ENCODE measurements around the gene PXYLP1.

GRCh38 chr3:141336672-141337522, 105.3 kb downstream of the PXYLP1 start:
- no peak for TF ChIP-seq POLR2A (IDR thresholded peaks at IDR 0.05)
- no peak for TF ChIP-seq POLR2AphosphoS5 (IDR thresholded peaks at IDR 0.05)
- no peak for TF ChIP-seq CTCF (IDR thresholded peaks at IDR 0.05)

All from prostate gland (tissue), 2 donors.